HepG2 (cell line): ENCODE results near the gene TIA1. TPM values are rescaled to one million over a fixed set of nuclear protein-coding genes. Genes with fewer than 3 reads are reported as not detected.

Experiments used
- DNMT3B ChIP-seq: conservative IDR thresholded peaks from 2 replicates; pipeline ENCODE4 v1.6.1; 2016; ENCODE audit warnings: missing biosample characterization, control low read depth
- EED ChIP-seq: sonication (generic); formaldehyde crosslinking; IDR thresholded peaks from 2 replicates; pipeline ENCODE4 v1.5.0; 2020; ENCODE audit warnings: mild to moderate bottlenecking, missing genetic modification reagents
- ELF4 ChIP-seq: sonication (generic); formaldehyde crosslinking; IDR thresholded peaks from 2 replicates; pipeline ENCODE4 v1.5.0; 2020; ENCODE audit warnings: missing genetic modification reagents, mild to moderate bottlenecking, moderate library complexity, borderline replicate concordance
- FOXJ3 ChIP-seq: sonication (generic); formaldehyde crosslinking; IDR thresholded peaks from 2 replicates; pipeline ENCODE4 v1.4.0; 2020; ENCODE audit warnings: missing genetic modification reagents, mild to moderate bottlenecking, borderline replicate concordance
- HNF4A ChIP-seq: sonication (generic); formaldehyde crosslinking; IDR thresholded peaks from 2 replicates; pipeline ENCODE4 v1.4.0; 2020; ENCODE audit warnings: missing genetic modification reagents
- KMT2A ChIP-seq: sonication (generic); formaldehyde crosslinking; IDR thresholded peaks from 2 replicates; pipeline ENCODE4 v1.4.0; 2020; ENCODE audit warnings: missing genetic modification reagents
- PPARG ChIP-seq: conservative IDR thresholded peaks from 2 replicates; pipeline ENCODE4 v1.6.1; 2016; ENCODE audit warnings: missing biosample characterization, missing genetic modification reagents
- RCOR2 ChIP-seq: IDR thresholded peaks from 2 replicates; pipeline ENCODE4 v1.6.1; 2016; ENCODE audit warnings: missing biosample characterization, missing genetic modification reagents
- RXRB ChIP-seq: IDR thresholded peaks from 2 replicates; pipeline ENCODE4 v1.6.1; 2016; ENCODE audit warnings: borderline replicate concordance, missing genetic modification reagents, missing compliant biosample characterization
- STAG1 ChIP-seq: sonication (generic); formaldehyde crosslinking; IDR thresholded peaks from 2 replicates; pipeline ENCODE4 v1.4.0; 2020; ENCODE audit warnings: missing genetic modification reagents
- ZBTB3 ChIP-seq: sonication (generic); formaldehyde crosslinking; IDR thresholded peaks from 2 replicates; pipeline ENCODE4 v1.4.0; 2020; ENCODE audit warnings: low read depth, mild to moderate bottlenecking, moderate library complexity, missing genetic modification reagents, borderline replicate concordance
- ZFP91 ChIP-seq: sonication (generic); formaldehyde crosslinking; IDR thresholded peaks from 2 replicates; pipeline ENCODE4 v1.9.0; 2022; ENCODE audit warnings: missing genetic modification reagents, mild to moderate bottlenecking, borderline replicate concordance
- ZFX ChIP-seq: sonication (generic); formaldehyde crosslinking; IDR thresholded peaks from 2 replicates; pipeline ENCODE4 v1.4.0; 2020; ENCODE audit warnings: mild to moderate bottlenecking, low read depth, missing genetic modification reagents, moderate library complexity
- ZNF639 ChIP-seq: conservative IDR thresholded peaks from 2 replicates; pipeline ENCODE4 v1.6.1; 2018; ENCODE audit warnings: missing genetic modification reagents
- ZNF709 ChIP-seq: sonication (generic); formaldehyde crosslinking; IDR thresholded peaks from 2 replicates; pipeline ENCODE4 v1.5.0; 2020; ENCODE audit warnings: mild to moderate bottlenecking, missing genetic modification reagents
- ZNF841 ChIP-seq: sonication (generic); formaldehyde crosslinking; IDR thresholded peaks from 2 replicates; pipeline ENCODE4 v1.8.1; 2023; ENCODE audit warnings: missing genetic modification reagents, borderline replicate concordance
- polyA plus RNA-seq, 8 experiments: library from polyadenylated mRNA; depleted of rRNA in 3 of 8; stranded (reverse) in 7 of 8; unstranded in 1 of 8; fragments of >200 nt; fragmentation: Illumina TruSeq in 4 of 8; extraction: Trizol in 4 of 8; gene quantifications; 2 replicates each; pipeline versions ENCODE4 v1.2.1 to v1.2.3, GENCODE V29; 2011 to 2016; ENCODE audit warnings: low read depth in 4 of 8, missing spikeins in 1 of 8, mixed read lengths in 1 of 8; ENCODE audit not compliant: insufficient read depth in 1 of 8
- total RNA-seq, 5 experiments: library from RNA; depleted of rRNA; stranded (reverse); fragments of >200 nt; fragmentation: Illumina TruSeq; extraction: Trizol; gene quantifications; 2 replicates each; pipeline ENCODE4 v1.2.3, GENCODE V29; 2016; ENCODE audit warnings: low read depth in 1 of 5
- TF ChIP-seq, protein P1 (sequence below): sonication (generic); formaldehyde crosslinking; IDR thresholded peaks from 2 replicates; pipeline ENCODE4 v1.4.0; 2020; ENCODE audit warnings: missing genetic modification reagents
- TF ChIP-seq, protein P2 (sequence below): sonication (generic); formaldehyde crosslinking; IDR thresholded peaks from 2 replicates; pipeline ENCODE4 v1.4.0; 2020; ENCODE audit warnings: missing genetic modification reagents
- TF ChIP-seq, protein P3 (sequence below): sonication (generic); formaldehyde crosslinking; IDR thresholded peaks from 2 replicates; pipeline ENCODE4 v1.4.0; 2020; ENCODE audit warnings: missing genetic modification reagents

The TIA1 gene
- total and polyA plus RNA-seq, 2 of the 13 experiments (the other 11 are each of a cell fraction or from before 2014, with no cell fraction given): 209 to 319 TPM

DNA sequence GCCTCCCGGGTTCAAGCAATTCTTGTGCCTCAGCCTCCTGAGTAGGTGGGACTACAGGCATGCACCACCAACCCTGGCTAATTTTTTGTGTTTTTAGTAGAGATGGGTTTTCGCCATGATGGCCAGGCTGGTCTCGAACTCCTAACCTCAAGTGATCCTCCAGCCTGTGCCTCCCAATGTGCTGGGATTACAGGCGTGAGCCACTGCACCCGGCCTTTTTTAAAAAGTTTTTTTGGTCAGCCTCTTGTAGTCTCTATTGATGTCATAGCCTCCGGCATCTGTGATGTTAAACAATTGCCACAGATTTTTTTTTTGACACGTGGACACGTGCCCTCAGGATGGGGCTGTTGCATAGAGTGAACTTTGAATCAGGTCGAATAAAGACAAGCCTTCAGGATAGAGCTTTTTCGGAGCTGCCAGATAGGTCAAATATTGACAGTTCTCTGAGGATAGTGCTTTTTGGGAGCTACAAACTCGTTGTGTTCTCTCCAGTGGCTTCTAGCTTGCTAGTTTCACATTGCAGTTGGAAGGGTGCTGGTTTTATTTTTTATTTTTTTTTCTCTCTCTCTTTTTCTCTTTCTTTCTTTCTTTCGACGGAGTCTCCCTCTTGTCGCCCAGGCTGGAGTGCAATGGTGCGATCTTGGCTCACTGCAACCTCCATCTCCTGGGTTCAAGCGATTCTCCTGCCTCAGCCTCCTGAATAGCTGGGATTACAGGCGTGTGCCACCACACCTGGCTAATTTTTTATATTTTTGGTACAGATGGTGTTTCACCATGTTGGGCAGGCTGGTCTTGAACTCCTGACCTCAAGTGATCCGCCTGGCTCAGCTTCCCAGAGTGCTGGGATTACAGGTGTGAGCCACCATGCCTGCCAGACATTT, 21.2 kb upstream of the TIA1 start (continued):
- TF ChIP-seq, protein P1, sequence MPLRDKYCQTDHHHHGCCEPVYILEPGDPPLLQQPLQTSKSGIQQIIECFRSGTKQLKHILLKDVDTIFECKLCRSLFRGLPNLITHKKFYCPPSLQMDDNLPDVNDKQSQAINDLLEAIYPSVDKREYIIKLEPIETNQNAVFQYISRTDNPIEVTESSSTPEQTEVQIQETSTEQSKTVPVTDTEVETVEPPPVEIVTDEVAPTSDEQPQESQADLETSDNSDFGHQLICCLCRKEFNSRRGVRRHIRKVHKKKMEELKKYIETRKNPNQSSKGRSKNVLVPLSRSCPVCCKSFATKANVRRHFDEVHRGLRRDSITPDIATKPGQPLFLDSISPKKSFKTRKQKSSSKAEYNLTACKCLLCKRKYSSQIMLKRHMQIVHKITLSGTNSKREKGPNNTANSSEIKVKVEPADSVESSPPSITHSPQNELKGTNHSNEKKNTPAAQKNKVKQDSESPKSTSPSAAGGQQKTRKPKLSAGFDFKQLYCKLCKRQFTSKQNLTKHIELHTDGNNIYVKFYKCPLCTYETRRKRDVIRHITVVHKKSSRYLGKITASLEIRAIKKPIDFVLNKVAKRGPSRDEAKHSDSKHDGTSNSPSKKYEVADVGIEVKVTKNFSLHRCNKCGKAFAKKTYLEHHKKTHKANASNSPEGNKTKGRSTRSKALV (CRISPR knock-in tag): peak; percentile 54; the same call in 1 of the 2 replicates
- TF ChIP-seq ZNF709 (CRISPR knock-in tag): 0 out of 2 replicates have a peak, but pooled peaks have one; percentile 42
- TF ChIP-seq, protein P2, sequence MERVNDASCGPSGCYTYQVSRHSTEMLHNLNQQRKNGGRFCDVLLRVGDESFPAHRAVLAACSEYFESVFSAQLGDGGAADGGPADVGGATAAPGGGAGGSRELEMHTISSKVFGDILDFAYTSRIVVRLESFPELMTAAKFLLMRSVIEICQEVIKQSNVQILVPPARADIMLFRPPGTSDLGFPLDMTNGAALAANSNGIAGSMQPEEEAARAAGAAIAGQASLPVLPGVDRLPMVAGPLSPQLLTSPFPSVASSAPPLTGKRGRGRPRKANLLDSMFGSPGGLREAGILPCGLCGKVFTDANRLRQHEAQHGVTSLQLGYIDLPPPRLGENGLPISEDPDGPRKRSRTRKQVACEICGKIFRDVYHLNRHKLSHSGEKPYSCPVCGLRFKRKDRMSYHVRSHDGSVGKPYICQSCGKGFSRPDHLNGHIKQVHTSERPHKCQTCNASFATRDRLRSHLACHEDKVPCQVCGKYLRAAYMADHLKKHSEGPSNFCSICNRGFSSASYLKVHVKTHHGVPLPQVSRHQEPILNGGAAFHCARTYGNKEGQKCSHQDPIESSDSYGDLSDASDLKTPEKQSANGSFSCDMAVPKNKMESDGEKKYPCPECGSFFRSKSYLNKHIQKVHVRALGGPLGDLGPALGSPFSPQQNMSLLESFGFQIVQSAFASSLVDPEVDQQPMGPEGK (CRISPR knock-in tag): peak; percentile 70
- TF ChIP-seq KMT2A: 0 out of 2 replicates have a peak, but pooled peaks have one; percentile 49
- peak; percentile 20; the same call in 1 of the 2 replicates for TF ChIP-seq ZFP91 (CRISPR knock-in tag)
- TF ChIP-seq RCOR2 (CRISPR knock-in tag): peak; percentile 93
- TF ChIP-seq EED: 0 out of 2 replicates have a peak, but pooled peaks have one; percentile 70
- peak; percentile 46; the same call in 1 of the 2 replicates for TF ChIP-seq ZFX (CRISPR knock-in tag)
- peak; percentile 98 for TF ChIP-seq HNF4A (CRISPR knock-in tag)
- peak; percentile 15; the same call in 1 of the 2 replicates for TF ChIP-seq STAG1 (CRISPR knock-in tag)
- TF ChIP-seq FOXJ3 (CRISPR knock-in tag): peak; percentile 82; the same call in 1 of the 2 replicates
- TF ChIP-seq, protein P3, sequence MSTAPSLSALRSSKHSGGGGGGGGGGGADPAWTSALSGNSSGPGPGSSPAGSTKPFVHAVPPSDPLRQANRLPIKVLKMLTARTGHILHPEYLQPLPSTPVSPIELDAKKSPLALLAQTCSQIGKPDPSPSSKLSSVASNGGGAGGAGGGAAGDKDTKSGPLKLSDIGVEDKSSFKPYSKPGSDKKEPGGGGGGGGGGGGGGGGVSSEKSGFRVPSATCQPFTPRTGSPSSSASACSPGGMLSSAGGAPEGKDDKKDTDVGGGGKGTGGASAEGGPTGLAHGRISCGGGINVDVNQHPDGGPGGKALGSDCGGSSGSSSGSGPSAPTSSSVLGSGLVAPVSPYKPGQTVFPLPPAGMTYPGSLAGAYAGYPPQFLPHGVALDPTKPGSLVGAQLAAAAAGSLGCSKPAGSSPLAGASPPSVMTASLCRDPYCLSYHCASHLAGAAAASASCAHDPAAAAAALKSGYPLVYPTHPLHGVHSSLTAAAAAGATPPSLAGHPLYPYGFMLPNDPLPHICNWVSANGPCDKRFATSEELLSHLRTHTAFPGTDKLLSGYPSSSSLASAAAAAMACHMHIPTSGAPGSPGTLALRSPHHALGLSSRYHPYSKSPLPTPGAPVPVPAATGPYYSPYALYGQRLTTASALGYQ (CRISPR knock-in tag): peak; percentile 82
- TF ChIP-seq ELF4 (CRISPR knock-in tag): peak; percentile 49; the same call in 1 of the 2 replicates
- peak; percentile 62; the same call in 1 of the 2 replicates for TF ChIP-seq ZNF639
- peak; percentile 90 for TF ChIP-seq RXRB (CRISPR knock-in tag)
- peak; percentile 80; the same call in 1 of the 2 replicates for TF ChIP-seq ZBTB3
- TF ChIP-seq ZNF841 (CRISPR knock-in tag): peak; percentile 58; the same call in 1 of the 2 replicates
- TF ChIP-seq PPARG (CRISPR knock-in tag): peak; percentile 71
- TF ChIP-seq DNMT3B (CRISPR knock-in tag): 0 out of 2 replicates have a peak, but pooled peaks have one; percentile 52
